Activated naive CD8-positive, alpha-beta T cell treated with anti-CD3 and anti-CD28 coated beads, Interleukin-2, amount 50 U/mL, for 16 hours (primary cell): ENCODE results near the gene LTO1.
"Not testable (repeated sequence)": the region's sequence is repeated elsewhere in the genome, so short reads cannot be mapped to it uniquely, and the experiment has no call there.

Source experiments
- DNase-seq: peaks from one replicate; pipeline ENCODE4 v3.0.0-alpha.2; 2020; ENCODE audit warnings: low read depth, low spot score

Gene LTO1

GRCh38 chr11:69634590-69634989 is 40.6 kb downstream of the LTO1 start:
- no peak for DNase-seq

- no peak for DNase-seq
These were observed 41.1 kb downstream of the LTO1 start for GRCh38 chr11:69634069-69634468.

DNA sequence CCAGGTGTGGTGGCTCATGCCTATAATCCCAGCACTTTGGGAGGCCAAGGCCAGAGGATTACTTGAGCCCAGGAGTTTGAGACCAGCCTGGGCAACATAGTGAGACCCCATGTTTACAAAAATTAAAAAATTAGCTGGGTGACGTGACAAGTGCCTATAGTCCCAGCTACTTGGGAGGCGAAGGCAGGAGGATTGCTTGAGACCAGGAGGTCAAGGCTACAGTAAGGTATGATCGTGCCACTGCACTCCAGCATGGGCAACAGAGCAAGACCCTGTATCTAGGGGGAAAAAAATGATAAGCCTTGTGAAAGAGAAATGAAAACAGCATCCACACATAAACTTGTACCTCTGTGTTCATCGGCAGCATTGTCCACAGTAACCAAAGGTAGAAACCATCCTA is 42.3 kb downstream of the LTO1 start:
- no peak for DNase-seq

DNA sequence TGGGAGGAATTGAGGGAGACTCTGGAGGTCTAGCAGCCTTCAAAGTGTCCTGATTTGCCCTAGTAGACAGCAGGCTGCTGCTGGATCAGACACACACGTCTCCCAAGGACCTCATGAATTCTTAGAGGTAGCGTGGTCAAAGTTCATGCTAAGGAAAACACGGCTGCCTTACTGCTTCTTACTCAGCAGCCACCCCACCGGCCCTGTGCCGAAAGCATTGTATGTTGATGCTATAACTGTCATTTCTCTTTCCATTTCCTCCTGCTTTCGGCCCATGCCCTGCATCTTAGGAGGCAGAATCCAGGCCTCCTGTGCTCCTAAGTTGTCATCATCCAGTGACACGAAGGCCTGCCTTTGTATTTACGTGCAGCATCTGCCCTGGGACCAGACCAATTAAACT is 44.7 kb downstream of the LTO1 start:
- no peak for DNase-seq

DNA sequence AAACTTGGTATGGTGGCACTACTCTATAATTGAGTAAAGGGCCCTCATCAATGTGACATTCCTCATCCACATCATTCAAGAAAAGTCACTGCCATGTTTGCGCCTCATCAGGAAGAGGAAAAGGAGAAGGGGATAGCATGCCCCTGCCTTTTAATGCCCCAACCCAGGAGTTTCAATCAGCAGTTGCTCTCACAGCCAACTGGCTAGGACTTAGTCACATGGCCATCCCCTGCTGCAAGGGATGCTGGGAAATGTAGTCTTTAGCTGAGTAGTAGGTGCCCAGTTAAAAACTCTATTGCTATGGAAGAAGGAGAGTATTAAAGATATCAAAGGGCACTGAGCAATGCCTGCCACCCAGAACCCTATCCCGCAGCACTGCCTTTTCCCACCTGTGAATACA is 45.1 kb downstream of the LTO1 start:
- DNase-seq: no peak

DNA sequence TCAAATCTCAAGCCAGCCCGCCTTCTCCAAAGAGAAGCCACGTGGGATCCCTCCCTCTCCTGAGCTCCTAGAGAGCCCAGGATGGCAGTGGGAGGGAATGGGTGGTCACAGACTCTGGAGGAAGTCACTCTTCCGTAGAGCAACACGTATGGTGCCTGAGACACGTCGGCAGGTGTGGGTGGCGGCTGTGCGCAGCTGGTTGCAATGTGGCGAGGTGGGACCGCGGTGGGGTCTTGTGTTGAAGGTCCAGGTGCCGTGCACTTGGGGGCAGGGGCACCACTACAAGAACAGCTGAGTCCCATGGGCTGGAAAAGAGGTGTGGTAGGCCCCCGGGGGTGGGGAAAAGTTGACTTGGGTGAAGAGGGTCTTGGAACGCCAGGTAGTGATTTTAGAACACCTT is 47.6 kb downstream of the LTO1 start:
- DNase-seq: no peak

DNA sequence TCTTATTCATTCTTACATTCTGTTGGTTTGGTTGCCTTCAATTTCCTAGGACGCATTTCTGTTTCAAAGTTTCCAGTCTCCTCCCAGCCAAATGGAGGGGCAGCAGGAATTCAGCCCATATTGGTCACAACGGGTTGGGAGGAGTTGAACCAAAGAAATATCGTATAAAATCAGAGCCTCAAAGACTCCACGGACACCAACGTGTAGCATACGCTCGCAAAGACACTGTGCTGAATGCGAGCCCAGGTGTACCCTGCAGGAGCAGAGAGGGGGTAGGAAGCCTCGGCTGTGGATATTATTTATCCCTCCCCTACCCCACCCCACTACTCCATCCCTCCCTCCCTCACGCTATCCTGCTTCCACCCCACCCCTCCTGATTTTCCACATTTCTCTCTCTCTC is 49.7 kb downstream of the LTO1 start:
- no peak for DNase-seq

DNA sequence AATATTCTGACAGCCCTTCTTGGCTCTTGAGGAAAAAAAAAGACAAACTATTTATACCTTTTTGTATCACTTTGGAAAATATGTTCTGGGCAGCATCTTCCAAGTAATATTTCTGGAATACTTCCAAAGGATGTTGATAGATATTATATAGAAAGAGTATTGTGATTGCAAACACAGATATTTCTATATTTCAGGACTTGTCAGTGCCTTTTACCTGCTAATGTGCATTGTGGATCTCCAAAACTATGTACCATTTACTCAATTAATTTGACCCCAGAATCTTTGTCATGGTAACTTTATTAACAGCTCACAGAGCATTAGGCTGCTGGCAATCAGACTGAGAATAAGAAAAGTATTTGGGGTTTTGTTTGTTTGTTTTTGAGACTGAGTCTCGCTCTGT is 50.9 kb downstream of the LTO1 start:
- no peak for DNase-seq

DNA sequence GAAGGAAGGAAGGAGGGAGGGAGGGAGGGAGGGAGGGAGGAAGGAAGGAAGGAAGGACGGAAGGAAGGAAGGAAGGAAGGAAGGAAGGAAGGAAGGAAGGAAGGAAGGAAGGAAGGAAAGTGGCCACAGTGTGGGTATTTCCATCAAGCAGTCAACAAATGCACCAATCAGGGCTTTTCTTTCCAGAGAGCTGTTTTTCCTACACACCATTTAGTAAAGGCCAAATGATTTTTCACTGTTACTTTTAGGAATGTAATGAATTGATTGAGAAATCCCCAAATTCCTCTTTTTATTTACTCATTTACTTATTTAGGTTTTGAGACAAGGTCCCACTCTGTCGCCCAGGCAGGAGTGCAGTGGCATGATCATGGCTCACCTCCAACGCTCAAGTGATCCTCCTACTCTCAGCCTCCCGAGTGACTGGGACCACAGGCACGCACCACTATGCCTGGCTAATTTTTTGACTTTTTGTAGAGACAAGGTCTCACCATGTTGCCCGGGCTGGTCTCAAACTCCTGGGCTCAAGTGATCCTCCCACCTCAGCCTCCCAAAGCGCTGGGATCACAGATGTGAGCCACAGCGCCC is 53.0 kb downstream of the LTO1 start:
- DNase-seq: not testable (repeated sequence)

DNA sequence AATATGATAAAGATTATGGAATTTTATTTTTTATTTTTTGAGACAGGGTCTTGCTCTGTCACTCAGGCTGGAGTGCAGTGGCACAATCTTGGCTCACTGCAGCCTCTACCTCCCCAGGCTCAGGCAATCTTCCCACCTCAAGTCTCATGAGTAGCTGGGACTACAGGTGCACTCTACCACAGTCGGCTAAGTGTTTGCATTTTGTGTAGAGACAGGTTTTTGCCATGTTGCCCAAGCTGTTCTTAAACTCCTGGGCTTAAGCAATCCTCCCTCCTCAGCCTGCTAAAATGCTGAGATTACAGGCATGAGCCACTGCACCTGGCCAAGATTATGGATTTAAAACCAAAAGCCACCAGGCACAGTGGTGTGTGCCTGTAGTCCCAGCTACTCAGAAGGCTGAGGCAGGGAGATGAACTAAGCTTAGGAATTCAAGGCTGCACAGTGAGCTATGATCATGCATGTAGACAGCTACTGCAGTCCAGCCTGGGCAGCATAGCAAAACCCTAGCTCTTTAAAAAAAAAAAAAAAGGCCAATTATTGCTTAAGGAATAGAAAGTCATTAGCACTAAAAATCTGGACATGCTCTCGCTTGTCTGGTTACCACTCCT is 54.4 kb downstream of the LTO1 start:
- no peak for DNase-seq

DNA sequence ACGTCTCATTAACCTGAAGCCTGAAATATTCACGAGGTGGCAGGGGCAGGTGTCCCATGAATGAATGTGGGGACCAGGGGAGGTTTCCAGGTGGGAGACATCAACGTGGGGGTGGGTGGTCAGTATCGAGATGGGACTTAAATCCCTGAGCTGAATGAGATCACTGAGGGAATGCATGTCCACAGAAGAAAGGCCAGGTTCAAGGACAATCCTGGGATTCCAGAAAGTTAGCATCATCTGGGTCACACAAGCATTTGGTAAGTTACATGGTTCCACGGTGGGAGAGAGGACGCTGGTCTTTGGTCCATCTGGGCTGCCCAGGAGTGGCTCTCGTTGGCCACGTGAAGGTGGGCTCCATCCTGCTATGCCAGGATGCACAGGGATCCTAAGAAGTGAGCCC is 56.9 kb downstream of the LTO1 start:
- no peak for DNase-seq

DNA sequence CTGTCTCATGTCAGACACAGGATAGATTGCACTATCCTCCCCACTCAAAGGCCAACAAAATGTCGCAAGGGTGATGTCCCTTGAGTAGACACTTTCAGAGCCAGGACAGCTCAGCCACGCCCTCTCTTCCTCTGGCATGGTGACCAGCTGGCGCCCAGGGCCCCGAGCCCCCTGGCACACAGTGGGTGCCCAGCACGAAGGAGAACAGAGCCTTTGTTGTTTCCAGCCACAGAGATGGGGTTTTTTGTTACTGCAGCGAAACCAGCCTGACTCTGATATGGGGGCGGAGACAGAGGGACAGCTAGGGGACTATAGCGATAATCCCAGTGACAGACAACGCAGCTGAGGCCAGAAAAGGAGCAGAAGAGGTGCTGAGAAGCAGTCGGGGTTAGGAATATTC is 57.5 kb downstream of the LTO1 start:
- DNase-seq: no peak

- DNase-seq: no peak
These were observed 57.9 kb downstream of the LTO1 start for GRCh38 chr11:69617220-69617619.
